ENCODE measurements around the gene TOLLIP. TPM values are rescaled to one million over a fixed set of nuclear protein-coding genes. Genes with fewer than 3 reads are reported as not detected.
A peak's percentile ranks its signal among the peaks of the same experiment; 100 is the strongest.
"Not testable (repeated sequence)": the region's sequence is repeated elsewhere in the genome, so short reads cannot be mapped to it uniquely, and the experiment has no call there.

TOLLIP gene
- total RNA-seq, 1 experiment from 2014 or later, result 11.8 TPM

DNA sequence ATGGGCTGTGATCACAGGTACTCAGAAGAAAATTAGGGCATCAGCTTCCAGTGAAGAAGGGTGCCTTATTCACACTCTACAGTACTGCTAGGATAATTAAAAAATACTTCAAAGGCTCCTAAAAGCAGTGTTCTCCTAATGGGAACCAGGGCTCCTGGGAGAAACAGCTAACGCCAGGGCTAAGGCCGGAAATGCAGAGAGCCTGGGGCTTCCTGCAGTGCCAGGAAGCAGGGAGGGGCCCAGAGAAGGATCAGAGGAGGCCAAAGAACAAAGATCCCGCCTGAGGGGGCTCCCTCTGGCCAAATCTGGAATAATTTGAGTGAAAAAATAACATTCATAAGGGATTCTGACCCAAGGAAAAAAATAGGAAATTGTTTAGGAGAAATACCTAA, 27.5 kb downstream of the TOLLIP start:
- DNase-seq (ENCODE audit: low read depth), result no peak

DNA sequence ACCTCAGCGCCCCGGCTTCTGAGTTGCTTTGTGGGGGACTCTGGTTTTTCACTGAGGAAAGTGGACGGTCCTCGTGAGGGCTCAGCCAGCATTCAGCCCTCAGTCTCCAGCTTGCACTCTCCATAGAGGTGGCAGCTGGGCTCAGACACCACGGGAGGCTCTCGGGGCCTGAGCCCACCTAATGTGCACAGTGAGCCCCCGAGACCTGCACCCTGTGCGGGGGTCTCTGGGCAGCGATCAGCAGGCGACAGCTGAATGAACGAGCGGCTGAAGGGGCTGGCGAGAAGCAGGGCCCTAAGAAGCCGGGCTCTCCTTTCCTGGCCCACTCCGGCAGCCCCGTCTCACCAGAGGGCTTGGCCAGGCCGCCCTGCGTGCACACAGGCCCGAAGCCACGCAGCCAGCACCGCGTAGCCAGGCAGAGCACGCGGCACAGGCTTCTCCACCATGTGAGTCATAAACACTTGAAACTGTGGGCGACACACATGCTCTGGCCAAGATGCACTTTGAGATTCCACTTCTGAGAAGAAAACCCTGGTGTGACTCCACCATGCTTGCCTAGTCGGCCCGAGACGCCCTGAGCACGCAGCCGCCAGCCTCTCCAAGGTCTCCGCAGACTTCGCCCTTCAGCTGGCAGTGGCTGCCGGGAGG, 28.0 kb downstream of the TOLLIP start:
- no peak for DNase-seq (ENCODE audit: low read depth)

DNA sequence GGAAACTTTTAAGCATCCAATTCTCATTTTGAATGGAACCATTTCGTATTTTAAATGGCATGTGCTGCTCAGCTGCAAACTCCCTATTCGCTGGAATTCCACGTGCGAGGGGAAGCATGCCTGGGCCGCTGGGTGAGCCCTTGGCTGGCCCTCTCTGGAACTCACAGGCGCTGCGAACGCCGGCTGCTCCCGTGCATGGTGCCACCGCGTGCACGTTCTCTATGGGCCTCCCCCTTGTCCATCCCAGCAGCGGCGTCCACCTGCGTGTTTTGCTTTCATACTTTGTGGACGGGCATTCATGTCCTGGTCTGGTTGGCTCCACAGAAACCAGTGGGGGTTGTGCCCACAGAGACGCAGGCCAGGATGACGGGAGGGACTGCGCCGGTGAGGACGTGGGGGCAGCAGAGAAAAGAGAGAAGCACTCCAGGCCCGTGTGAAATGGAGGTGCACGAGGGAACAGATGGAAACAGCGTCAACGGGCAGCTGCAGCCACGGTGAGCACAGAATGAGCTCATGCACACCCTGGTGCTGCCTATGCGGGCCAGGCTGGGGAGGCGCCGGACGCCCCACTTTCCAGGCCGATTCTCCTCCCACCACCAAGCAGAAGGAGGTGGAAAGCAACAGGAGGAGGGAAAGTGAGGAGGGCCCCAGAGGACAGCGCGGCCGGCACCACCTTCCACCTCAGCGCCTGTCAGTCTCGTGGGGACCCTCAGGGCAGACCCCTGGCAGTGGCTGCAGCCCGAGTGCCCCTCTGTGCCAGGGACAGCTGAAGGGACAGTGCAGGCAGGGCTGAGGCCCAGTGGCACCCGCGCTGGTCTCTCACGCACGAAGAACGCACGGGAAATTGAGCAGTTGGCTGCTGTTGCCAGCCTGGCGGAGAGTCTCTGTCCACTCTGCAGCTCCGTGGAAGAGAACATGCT, 29.1 kb downstream of the TOLLIP start:
- DNase-seq (ENCODE audit: low read depth), result no peak

DNA sequence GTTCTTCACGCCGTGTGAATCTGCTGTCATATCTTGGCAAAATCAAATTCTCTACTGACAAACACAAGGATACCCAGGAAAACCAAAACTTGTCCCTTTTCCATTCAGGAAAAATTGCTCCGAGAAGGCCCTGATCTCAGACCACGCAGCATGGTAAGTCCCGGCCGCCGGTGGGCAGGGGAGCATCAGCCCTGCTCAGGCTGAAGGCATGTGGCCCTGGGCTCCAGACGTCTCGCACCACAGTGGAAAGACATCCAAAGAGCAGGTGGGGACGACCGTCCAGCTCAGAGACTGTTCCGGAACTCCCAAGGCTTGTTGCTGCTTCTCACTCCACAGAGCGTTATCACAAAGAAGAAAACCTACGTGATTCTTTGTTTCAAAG, 29.8 kb downstream of the TOLLIP start:
- no peak for DNase-seq (ENCODE audit: low read depth)

DNA sequence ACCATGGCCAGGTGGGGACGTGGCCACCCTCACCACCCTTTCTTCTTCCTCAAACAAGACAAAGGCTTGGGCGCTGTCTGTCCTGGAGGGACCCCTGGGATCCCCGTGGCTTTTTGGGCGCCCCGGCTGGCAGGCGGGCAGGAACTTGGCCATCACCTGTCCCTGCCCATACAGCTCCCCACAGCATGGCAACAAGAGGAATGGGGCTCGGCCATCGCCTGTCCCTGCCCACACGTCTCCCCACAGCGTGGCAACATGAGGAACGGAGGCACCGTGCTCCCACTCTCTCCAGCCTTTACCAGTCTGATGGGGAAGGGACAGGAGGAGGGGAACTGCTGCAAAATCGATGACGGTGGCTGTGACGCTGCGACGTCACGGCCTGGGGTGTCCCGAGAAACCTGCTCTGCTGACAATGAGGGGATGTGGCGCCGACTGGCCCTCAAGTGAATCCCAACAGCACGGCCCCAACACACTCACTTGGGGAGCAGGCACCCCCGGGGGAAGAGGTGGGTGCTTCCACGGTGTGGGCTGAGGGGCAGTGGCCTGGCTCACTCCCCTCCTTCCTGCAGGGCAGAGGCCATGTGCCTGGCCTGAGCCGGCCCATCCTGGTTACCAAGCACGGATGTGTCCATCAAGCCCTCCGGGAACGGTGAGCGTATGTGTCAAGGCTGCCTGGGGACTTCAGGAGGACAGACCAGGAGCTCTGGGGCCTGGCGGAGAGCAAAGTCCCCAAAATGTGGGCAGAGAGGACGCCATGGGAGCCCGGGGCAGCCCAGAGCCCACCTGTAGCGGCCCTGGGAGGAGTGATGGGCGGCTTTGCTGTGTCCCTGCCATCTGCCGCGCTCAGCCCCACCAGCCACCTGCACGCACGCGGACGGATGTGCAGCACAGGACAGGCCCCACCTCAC, 30.4 kb downstream of the TOLLIP start:
- no peak for DNase-seq (ENCODE audit: low read depth)

DNA sequence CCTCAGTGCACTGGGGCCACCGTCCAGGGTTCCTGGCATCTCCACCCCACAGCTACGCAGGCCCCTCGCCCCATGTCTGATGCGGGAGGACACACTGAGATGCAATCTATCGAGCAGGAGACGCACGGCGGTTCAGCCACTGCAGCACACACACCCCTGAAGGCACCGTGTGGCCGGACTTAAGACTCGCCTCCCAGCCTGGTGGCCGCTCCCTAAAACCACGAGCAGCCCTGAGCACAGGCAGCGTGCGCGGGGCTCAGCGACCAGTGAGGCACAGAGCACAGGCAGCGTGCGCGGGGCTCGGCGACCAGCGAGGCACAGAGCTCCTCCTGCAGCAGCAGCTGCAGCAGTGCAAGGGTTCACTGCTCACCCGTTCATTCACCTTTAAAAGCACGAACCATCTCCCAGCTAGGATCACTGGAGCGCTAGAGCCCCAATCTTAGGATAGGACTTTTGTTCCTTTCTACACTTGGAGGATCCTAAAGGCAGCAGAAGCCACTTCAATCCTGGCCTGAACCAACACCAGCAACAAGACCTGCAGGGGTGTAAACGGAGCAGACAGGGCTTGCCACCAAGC, 31.4 kb downstream of the TOLLIP start:
- DNase-seq (ENCODE audit: low read depth), result no peak

DNA sequence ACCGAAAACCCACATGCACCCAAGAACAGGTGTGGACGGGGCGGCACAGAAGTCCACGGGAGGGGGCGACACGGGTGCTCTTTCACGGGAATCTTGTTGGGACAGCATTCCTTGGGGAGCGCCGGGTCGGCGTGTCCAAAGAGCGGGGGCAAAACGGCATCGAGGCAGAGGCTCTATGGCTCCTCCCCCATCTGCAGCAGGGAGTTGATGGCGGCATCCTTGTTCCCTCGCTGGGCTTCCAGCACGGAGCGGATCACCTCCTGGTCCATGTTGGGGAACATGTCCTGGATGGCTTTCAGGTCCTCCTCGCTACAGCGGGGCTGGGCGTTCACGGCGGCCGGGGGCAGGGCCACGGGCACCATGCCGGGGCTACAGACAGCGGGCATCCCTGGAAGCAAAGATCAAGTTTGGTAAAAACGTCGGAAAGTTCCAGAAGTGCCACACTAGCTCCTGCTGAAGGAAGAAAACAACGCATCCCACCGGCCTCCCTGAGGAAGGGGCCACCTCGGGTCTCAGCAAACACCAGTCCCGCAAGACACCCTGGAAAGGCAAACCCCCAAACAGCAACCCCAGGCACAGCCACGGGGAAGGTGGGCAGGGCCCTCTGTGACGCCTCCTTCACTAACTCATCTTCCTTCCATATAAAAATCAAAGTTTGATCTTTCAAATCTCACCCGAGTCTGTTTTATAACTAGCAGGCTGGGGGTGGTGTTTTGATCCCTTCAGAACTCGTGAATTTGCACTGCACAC, 32.4 kb downstream of the TOLLIP start:
- DNase-seq (ENCODE audit: low read depth), result no peak

DNA sequence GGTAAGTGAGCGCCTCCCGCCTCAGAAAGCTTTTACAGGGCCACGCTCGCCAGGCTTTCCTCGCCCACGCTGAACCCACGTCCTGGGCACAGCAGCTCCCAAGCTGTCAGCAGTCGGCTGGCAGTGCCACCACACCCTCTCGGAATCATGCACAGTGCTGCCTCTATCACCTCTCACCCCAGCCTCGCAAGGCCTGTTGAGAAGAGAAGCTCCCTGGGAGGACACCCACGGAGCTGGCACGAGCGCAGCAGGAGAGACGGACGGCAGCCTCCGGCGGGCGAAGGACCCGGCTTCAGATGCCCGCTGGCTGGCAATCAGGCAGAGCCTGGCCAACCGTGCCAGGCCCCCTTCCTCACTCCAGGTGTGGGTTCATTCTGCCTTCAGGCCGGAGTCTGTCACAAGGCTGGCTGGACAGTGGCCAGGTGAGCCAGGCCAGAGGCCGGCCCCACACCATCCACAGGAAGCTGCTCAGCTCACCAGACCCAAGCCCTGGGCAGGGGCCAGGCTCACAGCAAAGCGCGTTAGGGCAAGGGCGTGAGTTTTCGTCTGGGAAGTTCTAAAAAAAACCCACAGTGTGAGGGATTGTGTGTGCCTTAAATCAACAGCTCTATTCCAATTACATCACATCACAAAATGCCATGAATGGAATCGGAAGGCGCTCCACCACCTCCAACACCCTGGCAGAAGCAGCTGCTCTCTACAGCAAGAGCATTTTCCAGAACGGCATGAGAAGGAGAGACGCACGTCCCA, 33.2 kb downstream of the TOLLIP start:
- DNase-seq (ENCODE audit: low read depth), result no peak

DNA sequence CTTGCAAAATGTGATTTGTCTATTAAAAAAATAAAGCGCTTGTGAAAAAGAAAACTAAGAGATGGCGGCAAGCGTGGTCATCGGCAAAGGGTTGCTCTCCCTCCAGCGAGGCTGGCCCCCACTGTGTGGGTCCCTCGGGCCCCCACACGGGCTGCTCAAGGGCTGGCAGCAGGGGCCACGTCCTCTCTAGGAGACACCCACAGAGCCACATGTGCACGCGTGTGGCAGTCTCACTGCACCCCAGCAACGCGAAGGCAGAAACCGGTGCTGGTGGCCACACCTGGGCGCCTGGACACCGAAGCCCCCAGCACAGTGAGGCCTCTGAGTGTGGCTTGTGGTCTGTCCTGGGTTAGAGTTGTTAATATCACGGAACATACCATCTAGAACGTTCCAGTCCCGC, 34.4 kb downstream of the TOLLIP start:
- DNase-seq (ENCODE audit: low read depth), result no peak

DNA sequence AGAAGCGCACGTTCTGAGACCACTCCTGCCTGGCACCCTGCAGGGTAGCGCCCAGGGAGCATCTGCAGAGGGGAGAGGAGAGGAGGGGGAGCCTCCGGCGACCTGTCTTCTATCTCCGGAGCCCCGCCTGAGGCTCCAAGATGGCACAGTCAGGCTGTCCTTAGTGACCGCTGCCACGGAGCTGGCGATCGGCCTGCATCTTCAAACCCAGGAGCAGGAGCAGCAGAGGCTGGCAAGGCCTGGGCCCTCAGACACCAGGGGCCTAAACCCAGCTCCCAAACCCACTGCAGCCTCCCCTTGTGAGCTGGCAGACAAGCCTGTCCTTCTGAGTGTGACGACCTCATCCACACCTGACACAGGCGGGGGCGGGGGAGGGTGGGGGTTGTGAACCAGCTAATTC, 34.9 kb downstream of the TOLLIP start:
- DNase-seq (ENCODE audit: low read depth), result no peak

DNA sequence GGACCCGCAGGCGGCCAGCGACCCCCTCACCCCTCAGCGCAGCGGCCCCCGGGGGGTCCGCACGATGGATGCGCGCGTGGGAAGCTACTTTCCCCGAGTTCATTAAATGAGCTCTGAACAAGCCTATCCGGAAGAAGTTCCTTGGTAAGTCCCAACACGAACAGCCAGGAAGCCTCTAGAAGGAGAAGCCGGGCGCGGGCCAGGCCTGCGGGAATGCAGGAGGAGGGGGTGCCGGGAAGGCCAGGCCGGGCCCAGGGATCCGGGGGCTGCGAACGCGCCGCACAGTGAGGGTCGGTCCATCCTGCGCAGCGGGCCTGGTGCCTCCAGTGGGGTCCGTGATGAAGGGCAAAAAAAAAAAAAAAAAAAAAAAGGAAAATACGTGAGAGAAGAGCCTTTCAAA, 36.9 kb downstream of the TOLLIP start:
- DNase-seq (ENCODE audit: low read depth), result no peak

DNA sequence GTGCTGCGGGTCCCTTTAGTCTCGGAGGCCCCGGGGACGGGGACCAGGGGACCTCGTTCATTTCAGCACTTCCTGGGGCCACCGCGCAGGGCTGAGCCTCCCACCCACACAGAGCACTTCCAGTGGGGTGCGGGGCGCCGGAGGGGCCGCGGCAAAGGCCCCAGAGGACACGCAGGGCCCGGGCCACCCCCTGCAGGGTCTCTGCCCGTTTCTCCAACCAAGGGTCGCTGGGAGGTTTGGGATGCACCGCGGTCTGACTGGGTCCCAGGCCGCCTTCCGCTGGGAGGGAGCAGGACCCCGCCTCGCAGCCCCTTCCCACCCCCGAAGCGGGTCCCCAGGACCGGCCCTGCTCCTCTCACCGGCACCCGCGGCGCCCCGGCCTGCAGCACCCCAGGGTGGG, 37.5 kb downstream of the TOLLIP start:
- DNase-seq (ENCODE audit: low read depth), result no peak

DNA sequence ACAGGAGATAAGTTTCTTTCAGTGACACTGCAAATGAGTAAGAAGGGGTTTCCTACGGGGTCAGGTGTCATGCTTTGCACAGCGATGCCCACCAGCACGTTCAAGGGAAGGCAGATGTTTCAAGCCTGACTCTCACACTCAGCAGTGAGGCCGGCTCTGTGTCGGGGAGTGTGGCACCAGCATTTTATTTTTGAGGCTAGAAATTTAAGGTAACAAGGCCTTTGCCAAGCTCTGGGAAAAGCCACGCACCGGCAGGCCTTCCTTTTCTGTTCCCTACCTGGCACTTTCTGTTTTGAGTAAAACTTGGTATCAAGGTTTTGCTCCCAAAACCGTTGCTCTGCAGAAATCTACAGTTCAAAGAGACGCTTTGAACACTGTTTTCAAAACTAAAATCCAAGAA, 38.0 kb downstream of the TOLLIP start:
- no peak for DNase-seq (ENCODE audit: low read depth)

DNA sequence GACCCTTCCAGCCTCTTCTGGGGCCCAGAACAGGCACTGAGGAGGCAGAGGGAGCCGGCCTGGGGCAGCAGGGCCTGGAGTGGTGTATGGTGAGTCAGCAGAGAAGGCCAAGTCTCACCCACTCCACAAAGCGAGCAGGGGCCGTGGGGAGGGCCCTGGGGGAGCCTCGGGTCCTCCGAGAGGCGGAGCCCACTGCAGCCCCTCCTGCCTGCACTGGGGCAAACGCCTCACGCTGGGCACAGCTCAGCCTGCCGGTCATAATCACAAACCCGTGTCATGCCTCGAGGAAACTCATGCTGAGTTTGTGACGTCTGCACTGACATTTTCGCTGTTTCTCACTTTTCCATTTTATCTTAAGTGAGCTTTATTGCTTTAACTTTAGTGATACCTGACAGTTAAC, 38.4 kb downstream of the TOLLIP start:
- DNase-seq (ENCODE audit: low read depth), result no peak

DNA sequence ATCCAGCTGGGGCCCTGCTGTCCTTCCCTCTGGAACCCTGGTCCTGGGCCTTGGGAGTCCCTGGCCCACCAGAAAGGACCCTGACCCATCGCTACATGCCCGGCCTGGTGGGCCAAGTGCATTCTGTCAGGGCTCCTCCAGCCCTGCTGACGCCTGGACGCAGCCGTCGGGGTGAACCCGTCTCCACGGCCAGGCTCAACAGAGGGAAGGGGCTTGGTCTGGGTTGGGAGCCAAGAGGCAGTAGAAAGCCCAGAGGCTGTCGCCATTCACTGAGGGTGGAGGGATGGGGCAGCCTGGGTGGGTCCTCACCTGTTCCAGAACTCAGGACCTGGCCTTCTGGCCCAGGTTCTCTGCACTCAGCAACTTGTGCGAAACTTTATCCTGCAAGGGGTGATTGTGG, 39.0 kb downstream of the TOLLIP start:
- no peak for DNase-seq (ENCODE audit: low read depth)

DNA sequence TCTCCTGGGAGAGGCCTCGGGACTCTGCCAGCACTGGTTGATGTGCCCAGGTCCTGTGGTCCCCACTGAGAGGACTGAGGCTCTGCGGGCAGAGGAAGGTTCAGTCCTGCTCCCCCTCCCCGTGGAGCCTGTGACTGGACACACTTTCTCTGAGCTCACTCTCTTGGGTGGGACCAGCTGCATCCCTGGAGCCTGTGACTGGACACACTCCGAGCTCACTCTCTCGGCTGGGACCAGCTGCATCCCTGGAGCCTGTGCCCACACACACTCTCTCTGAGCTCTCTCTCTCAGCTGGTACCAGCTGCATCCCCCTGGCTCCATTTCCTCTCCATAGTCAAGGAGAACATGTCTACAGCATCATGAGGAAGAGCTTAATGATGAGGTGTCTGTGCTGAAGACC, 39.5 kb downstream of the TOLLIP start:
- DNase-seq (ENCODE audit: low read depth), result no peak

DNA sequence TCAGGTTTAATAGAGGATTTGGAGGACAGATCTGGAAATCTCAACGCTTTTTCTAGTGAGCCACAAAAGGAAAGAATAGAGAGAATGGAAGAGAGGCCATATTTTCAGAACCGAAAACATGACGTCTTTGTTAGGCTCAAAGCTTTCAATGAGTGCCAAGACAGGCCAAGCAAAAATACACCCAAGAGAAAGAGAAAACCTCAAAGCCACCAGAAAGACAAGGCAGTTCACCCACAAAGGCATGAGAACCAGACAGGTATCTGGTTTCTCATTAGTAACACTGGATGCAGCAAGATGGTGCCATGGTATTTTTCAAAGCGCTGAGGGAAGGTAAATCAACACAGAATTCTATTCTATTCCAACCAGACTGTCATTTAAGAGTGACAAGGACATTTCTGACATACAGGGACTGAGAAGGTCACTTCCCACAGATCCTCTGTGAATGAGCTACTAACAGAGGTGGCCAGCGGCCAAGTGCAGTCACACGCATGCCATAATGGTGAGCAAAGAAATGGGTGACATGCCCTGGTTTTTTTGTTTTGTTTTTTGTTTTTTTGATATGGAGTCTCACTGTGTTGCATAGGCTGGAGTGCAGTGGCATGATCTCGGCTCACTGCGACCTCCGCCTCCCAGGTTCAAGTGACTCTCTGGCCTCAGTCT, 41.9 kb downstream of the TOLLIP start:
- DNase-seq (ENCODE audit: low read depth), result no peak

DNA sequence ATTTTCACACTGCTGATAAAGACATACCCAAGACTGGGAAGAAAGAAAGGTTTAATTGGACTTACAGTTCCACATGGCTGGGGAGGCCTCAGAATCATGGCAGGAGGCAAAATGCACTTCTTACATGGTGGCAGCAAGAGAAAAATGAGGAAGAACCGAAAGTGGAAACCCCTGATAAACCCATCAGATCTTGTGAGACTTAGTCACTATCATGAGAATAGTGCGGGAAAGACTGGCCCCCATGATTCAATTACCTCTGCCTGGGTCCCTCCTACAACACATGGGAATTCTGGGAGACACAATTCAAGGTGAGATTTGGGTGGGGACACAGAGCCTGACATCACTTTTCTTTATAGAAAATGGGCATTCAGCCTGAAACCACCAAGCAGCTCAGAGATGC, 42.5 kb downstream of the TOLLIP start:
- DNase-seq (ENCODE audit: low read depth), result not testable (repeated sequence)

DNA sequence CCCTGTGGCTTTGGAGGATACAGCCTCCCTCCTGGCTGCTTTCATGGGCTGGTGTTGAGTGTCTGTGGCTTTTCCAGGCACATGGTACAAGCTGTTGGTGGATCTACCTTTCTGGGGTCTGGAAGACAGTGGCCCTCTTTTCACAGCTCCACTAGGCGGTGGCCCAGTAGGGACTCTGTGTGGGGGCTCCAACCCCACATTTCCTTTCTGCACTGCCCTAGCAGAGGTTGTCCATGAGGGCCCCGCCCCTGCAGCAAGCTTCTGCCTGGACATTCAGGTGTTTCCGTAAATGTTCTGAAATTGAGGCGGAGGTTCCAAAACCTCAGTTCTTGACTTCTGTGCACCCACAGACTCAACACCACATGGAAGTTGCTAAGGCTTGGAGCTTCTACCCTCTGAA, 44.0 kb downstream of the TOLLIP start:
- not testable (repeated sequence) for DNase-seq (ENCODE audit: low read depth)

DNA sequence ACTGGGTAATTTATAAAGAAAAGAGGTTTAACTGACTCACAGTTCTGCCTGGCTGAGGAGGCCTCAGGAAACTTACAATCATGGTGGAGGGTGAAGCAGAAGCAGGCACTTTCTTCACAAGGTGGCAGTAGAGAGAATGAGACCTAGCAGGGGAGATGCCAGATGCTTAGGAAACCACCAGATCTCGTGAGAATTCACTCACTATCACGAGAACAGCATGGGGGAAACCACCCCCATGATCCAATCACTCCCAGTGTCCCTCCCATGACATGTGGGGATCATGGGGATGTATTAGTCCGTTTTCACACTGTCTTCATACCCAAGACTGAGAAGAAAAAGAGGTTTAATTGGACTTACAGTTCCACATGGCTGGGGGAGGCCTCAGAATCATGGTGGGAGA, 45.0 kb downstream of the TOLLIP start:
- peak; percentile 67 for DNase-seq (ENCODE audit: low read depth)

Data from RPMI7951 (cell line).